HepG2 (cell line): ENCODE measurements around the gene GPR17. TPM values are rescaled to one million over a fixed set of nuclear protein-coding genes. Genes with fewer than 3 reads are reported as not detected.

Experiments
- ATF3 ChIP-seq: sonication (generic); formaldehyde crosslinking; IDR thresholded peaks from 2 replicates; pipeline ENCODE4 v1.4.0; 2020; ENCODE audit warnings: missing genetic modification reagents
- HDAC2 ChIP-seq: sonication (generic); formaldehyde crosslinking; IDR thresholded peaks from 2 replicates; pipeline ENCODE4 v1.4.0; 2020; ENCODE audit warnings: missing genetic modification reagents
- KAT8 ChIP-seq: IDR thresholded peaks from 2 replicates; pipeline ENCODE4 v1.6.1; 2016; ENCODE audit warnings: missing genetic modification reagents, missing compliant biosample characterization
- RAD21 ChIP-seq: fragments of 450-650 bp; formaldehyde crosslinking; IDR thresholded peaks from 2 replicates; pipeline ENCODE4 v1.5.0; 2020; ENCODE audit warnings: mild to moderate bottlenecking
- SAFB2 ChIP-seq: sonication (generic); formaldehyde crosslinking; IDR thresholded peaks from 2 replicates; pipeline ENCODE4 v1.5.1; 2020; ENCODE audit warnings: missing genetic modification reagents, low read depth, mild to moderate bottlenecking, borderline replicate concordance
- TFE3 ChIP-seq: IDR thresholded peaks from 2 replicates; pipeline ENCODE4 v1.6.1; 2016
- USF2 ChIP-seq, 2 experiments: sonication (generic) in 1 of 2; formaldehyde crosslinking in 1 of 2; IDR thresholded peaks; 2 replicates each; pipeline versions ENCODE4 v1.5.1 to v1.6.1; 2011 to 2020; ENCODE audit warnings: borderline replicate concordance in 1 of 2, low read depth in 1 of 2, low read length in 1 of 2, mild to moderate bottlenecking in 1 of 2, missing genetic modification reagents in 1 of 2, moderate library complexity in 1 of 2
- ZBTB8A ChIP-seq: sonication (generic); formaldehyde crosslinking; IDR thresholded peaks from 2 replicates; pipeline ENCODE4 v1.4.0; 2020; ENCODE audit warnings: mild to moderate bottlenecking, low read depth, missing genetic modification reagents, borderline replicate concordance
- ZKSCAN8 ChIP-seq: IDR thresholded peaks from 2 replicates; pipeline ENCODE4 v1.6.1; 2016; ENCODE audit warnings: borderline replicate concordance, missing genetic modification reagents, missing compliant biosample characterization
- ZNF274 ChIP-seq: sonication (generic); formaldehyde crosslinking; IDR thresholded peaks from 2 replicates; pipeline ENCODE4 v1.5.1; 2020; ENCODE audit warnings: mild to moderate bottlenecking, missing genetic modification reagents
- ZNF850 ChIP-seq: sonication (generic); formaldehyde crosslinking; conservative IDR thresholded peaks from 2 replicates; pipeline ENCODE4 v1.9.0; 2021; ENCODE audit warnings: mild to moderate bottlenecking, missing genetic modification reagents
- polyA plus RNA-seq, 8 experiments: library from polyadenylated mRNA; depleted of rRNA in 3 of 8; stranded (reverse) in 7 of 8; unstranded in 1 of 8; fragments of >200 nt; fragmentation: Illumina TruSeq in 4 of 8; extraction: Trizol in 4 of 8; gene quantifications; 2 replicates each; pipeline versions ENCODE4 v1.2.1 to v1.2.3, GENCODE V29; 2011 to 2016; ENCODE audit warnings: low read depth in 4 of 8, missing spikeins in 1 of 8, mixed read lengths in 1 of 8; ENCODE audit not compliant: insufficient read depth in 1 of 8
- total RNA-seq, 5 experiments: library from RNA; depleted of rRNA; stranded (reverse); fragments of >200 nt; fragmentation: Illumina TruSeq; extraction: Trizol; gene quantifications; 2 replicates each; pipeline ENCODE4 v1.2.3, GENCODE V29; 2016; ENCODE audit warnings: low read depth in 1 of 5
- TF ChIP-seq, protein P1 (sequence below): sonication (generic); formaldehyde crosslinking; IDR thresholded peaks from 2 replicates; pipeline ENCODE4 v1.4.0; 2020; ENCODE audit warnings: missing genetic modification reagents
- TF ChIP-seq, protein P2 (sequence below): sonication (generic); formaldehyde crosslinking; IDR thresholded peaks from 2 replicates; pipeline ENCODE4; 2020; ENCODE audit warnings: missing genetic modification reagents, mild to moderate bottlenecking, borderline replicate concordance

GPR17 gene
- total and polyA plus RNA-seq, 2 of the 13 experiments (the other 11 are each of a cell fraction or from before 2014, with no cell fraction given): not detected

DNA sequence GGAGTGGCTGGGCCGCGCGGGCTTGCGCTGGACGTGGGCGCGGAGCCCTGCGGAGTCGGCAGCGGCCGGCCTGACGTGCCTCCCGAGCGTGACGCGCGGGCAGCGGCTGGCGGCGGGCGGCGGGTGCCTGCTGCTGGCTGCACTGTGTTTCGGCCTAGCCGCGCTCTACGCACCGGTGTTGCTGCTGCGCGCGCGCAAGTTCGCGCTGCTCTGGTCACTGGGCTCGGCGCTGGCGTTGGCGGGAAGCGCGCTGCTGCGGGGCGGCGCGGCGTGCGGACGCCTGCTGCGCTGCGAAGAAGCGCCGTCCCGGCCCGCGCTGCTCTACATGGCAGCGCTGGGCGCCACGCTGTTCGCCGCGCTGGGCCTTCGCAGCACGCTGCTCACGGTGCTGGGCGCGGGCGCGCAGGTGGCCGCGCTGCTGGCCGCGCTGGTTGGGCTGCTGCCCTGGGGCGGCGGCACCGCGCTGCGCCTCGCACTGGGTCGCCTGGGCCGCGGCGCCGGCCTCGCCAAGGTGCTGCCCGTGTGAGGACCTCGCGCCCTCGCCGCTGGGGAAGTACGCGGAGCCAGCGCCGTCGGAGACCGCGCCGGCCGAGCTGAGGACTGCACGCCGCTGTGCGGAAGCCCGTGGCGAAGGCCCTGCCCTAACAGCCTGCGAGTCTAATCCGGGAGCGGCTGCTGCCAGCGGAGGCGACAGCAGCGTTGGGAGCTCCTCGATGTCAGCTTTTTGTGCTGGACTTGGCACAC, 55.9 kb downstream of the GPR17 start (continued):
- TF ChIP-seq ZNF850 (CRISPR knock-in tag) (no peak), ZNF274 (CRISPR knock-in tag) (peak; percentile 98), HDAC2 (no peak), ZBTB8A (no peak), SAFB2 (CRISPR knock-in tag) (peak; percentile 94), KAT8 (CRISPR knock-in tag) (no peak), ATF3 (peak; percentile 25; the same call in 1 of the 2 replicates), ZKSCAN8 (CRISPR knock-in tag) (0 out of 2 replicates have a peak, but pooled peaks have one; percentile 1), TFE3 (CRISPR knock-in tag) (0 out of 2 replicates have a peak, but pooled peaks have one; percentile 17), USF2 (IDR thresholded peaks at IDR 0.05; ENCODE audit: low read depth, low read length) (no peak), USF2 (CRISPR knock-in tag; IDR thresholded peaks at IDR 0.05; ENCODE audit: borderline replicate concordance) (no peak), RAD21 (CRISPR knock-in tag) (peak; percentile 80; the same call in 1 of the 2 replicates)
- TF ChIP-seq, protein P1, sequence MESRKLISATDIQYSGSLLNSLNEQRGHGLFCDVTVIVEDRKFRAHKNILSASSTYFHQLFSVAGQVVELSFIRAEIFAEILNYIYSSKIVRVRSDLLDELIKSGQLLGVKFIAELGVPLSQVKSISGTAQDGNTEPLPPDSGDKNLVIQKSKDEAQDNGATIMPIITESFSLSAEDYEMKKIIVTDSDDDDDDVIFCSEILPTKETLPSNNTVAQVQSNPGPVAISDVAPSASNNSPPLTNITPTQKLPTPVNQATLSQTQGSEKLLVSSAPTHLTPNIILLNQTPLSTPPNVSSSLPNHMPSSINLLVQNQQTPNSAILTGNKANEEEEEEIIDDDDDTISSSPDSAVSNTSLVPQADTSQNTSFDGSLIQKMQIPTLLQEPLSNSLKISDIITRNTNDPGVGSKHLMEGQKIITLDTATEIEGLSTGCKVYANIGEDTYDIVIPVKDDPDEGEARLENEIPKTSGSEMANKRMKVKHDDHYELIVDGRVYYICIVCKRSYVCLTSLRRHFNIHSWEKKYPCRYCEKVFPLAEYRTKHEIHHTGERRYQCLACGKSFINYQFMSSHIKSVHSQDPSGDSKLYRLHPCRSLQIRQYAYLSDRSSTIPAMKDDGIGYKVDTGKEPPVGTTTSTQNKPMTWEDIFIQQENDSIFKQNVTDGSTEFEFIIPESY: peak; percentile 60
- TF ChIP-seq, protein P2, sequence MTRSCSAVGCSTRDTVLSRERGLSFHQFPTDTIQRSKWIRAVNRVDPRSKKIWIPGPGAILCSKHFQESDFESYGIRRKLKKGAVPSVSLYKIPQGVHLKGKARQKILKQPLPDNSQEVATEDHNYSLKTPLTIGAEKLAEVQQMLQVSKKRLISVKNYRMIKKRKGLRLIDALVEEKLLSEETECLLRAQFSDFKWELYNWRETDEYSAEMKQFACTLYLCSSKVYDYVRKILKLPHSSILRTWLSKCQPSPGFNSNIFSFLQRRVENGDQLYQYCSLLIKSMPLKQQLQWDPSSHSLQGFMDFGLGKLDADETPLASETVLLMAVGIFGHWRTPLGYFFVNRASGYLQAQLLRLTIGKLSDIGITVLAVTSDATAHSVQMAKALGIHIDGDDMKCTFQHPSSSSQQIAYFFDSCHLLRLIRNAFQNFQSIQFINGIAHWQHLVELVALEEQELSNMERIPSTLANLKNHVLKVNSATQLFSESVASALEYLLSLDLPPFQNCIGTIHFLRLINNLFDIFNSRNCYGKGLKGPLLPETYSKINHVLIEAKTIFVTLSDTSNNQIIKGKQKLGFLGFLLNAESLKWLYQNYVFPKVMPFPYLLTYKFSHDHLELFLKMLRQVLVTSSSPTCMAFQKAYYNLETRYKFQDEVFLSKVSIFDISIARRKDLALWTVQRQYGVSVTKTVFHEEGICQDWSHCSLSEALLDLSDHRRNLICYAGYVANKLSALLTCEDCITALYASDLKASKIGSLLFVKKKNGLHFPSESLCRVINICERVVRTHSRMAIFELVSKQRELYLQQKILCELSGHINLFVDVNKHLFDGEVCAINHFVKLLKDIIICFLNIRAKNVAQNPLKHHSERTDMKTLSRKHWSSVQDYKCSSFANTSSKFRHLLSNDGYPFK (CRISPR knock-in tag): no peak
